H1 (cell line): ENCODE measurements around the gene NXPH2. TPM values are rescaled to one million over a fixed set of nuclear protein-coding genes. Genes with fewer than 3 reads are reported as not detected.

Experiments used
- CTCF ChIA-PET: fragments of 300-600 bp; sonication (Branson Sonifier 250); formaldehyde crosslinking; loops from one replicate; lab custom pipeline; 2021; ENCODE audit not compliant: partially characterized antibody; lab: Charles Lee
- POLR2A ChIA-PET: fragments of 300-600 bp; sonication (Branson Sonifier 250); formaldehyde crosslinking; loops from one replicate; lab custom pipeline; 2021; ENCODE audit warnings: inconsistent platforms; ENCODE audit not compliant: partially characterized antibody; lab: Charles Lee
- DNase-seq, 2 experiments: peaks; one replicate each; pipeline versions ENCODE4 v3.0.0 to v3.0.0-alpha.2; 2010 to 2022; ENCODE audit warnings: low spot score in 2 of 2, low read depth in 1 of 2, mixed read lengths in 1 of 2
- FAIRE-seq: peaks from 2 replicates; lab custom pipeline; 2011; peaks lifted over from hg19 to GRCh38; lab: Jason Lieb, UNC
- H2AFZ ChIP-seq: 2 replicates; pipeline ENCODE4 v1.8.1; 2012; ENCODE audit warnings: low read length, inconsistent platforms
- H2AK5ac ChIP-seq: 2 replicates; pipeline ENCODE4 v1.6.1; 2013; ENCODE audit warnings: low read depth, low read length
- H2BK120ac ChIP-seq: replicated peaks from 2 replicates; pipeline ENCODE3; 2013; ENCODE audit warnings: low read depth, low read length, inconsistent platforms
- H2BK12ac ChIP-seq: 2 replicates; pipeline ENCODE4 v1.6.1; 2013; ENCODE audit warnings: low read depth, low read length
- H2BK15ac ChIP-seq: 2 replicates; pipeline ENCODE4 v1.6.1; 2013; ENCODE audit warnings: low read length
- H2BK20ac ChIP-seq: 2 replicates; pipeline ENCODE4 v1.6.1; 2013; ENCODE audit warnings: low read length
- H2BK5ac ChIP-seq: 2 replicates; pipeline ENCODE4 v1.6.1; 2013; ENCODE audit warnings: low read depth, low read length
- H3K14ac ChIP-seq: 2 replicates; pipeline ENCODE4 v1.6.1; 2013; ENCODE audit warnings: inconsistent platforms; ENCODE audit not compliant: insufficient read length
- H3K18ac ChIP-seq: 2 replicates; pipeline ENCODE4 v1.6.1; 2013; ENCODE audit warnings: low read length; ENCODE audit errors: extremely low read depth
- H3K23ac ChIP-seq: 2 replicates; pipeline ENCODE4 v1.6.1; 2013; ENCODE audit warnings: inconsistent platforms; ENCODE audit not compliant: insufficient read length
- H3K23me2 ChIP-seq: 2 replicates; pipeline ENCODE4 v1.6.1; 2013; ENCODE audit warnings: low read depth, low read length
- H3K27ac ChIP-seq: 2 replicates; pipeline ENCODE4 v1.6.1; 2011; ENCODE audit warnings: low read depth, low read length, inconsistent platforms
- H3K27me3 ChIP-seq, 4 experiments: replicated peaks in 1 of 4; 1 replicate in 1 of 4; 2 replicates in 3 of 4; pipeline versions ENCODE4 v1.6.1 to v1.8.1; 2011 to 2013; ENCODE audit warnings: low read length in 3 of 4, mild to moderate bottlenecking in 3 of 4, inconsistent platforms in 2 of 4, mixed read lengths in 2 of 4, moderate library complexity in 1 of 4; ENCODE audit not compliant: control insufficient read depth in 3 of 4, insufficient read depth in 3 of 4; ENCODE audit errors: extremely low read depth in 1 of 4
- H3K36me3 ChIP-seq, 4 experiments: 2 replicates each; pipeline versions ENCODE4 v1.6.1 to v1.8.1; 2011 to 2013; ENCODE audit warnings: mild to moderate bottlenecking in 4 of 4, low read length in 3 of 4, moderate library complexity in 2 of 4, control low read depth in 1 of 4, inconsistent platforms in 1 of 4; ENCODE audit not compliant: insufficient read depth in 4 of 4, control insufficient read depth in 2 of 4
- H3K4ac ChIP-seq: replicated peaks from 2 replicates; pipeline ENCODE3; 2013; ENCODE audit warnings: low read length, low read depth, mixed read lengths, inconsistent platforms; ENCODE audit not compliant: insufficient read length
- H3K4me1 ChIP-seq, 4 experiments: replicated peaks in 1 of 4; 1 replicate in 1 of 4; 2 replicates in 3 of 4; pipeline versions ENCODE4 v1.6.1 to v1.8.1; 2011 to 2013; ENCODE audit warnings: low read length in 3 of 4, inconsistent platforms in 2 of 4, mixed read lengths in 1 of 4; ENCODE audit not compliant: insufficient read depth in 4 of 4, control insufficient read depth in 3 of 4
- H3K4me2 ChIP-seq, 2 experiments: 2 replicates each; pipeline versions ENCODE4 v1.6.1 to v1.8.1; 2011 to 2013; ENCODE audit warnings: low read depth in 2 of 2, low read length in 2 of 2, control low read depth in 1 of 2, inconsistent platforms in 1 of 2, mild to moderate bottlenecking in 1 of 2; ENCODE audit not compliant: insufficient read depth in 1 of 2
- H3K4me3 ChIP-seq, 4 experiments: fragments of 200-600, 300-600 bp in 1 of 4; sonication (generic), shearing (Covaris generic), sonication (Bioruptor Twin) in 1 of 4; 2 replicates each; pipeline versions ENCODE4 v1.5.1 to v1.8.1; 2011 to 2016; ENCODE audit warnings: low read length in 4 of 4, low read depth in 3 of 4, control low read depth in 2 of 4, inconsistent platforms in 2 of 4, mild to moderate bottlenecking in 2 of 4, mixed read lengths in 1 of 4, moderate library complexity in 1 of 4; ENCODE audit not compliant: insufficient read depth in 2 of 4; ENCODE audit errors: extremely low read depth in 1 of 4
- H3K56ac ChIP-seq: replicated peaks from 2 replicates; pipeline ENCODE3; 2013; ENCODE audit warnings: low read depth, mild to moderate bottlenecking, mixed read lengths, low read length, inconsistent platforms; ENCODE audit not compliant: insufficient read length
- H3K79me1 ChIP-seq: 2 replicates; pipeline ENCODE4 v1.6.1; 2013; ENCODE audit warnings: low read depth, low read length, control low read depth
- H3K79me2 ChIP-seq, 2 experiments: 2 replicates each; pipeline versions ENCODE4 v1.6.1 to v1.8.1; 2012 to 2013; ENCODE audit warnings: low read length in 2 of 2, mild to moderate bottlenecking in 2 of 2, inconsistent platforms in 1 of 2; ENCODE audit not compliant: insufficient read depth in 2 of 2, control insufficient read depth in 1 of 2
- H3K9ac ChIP-seq, 4 experiments: replicated peaks in 1 of 4; 1 replicate in 1 of 4; 2 replicates in 3 of 4; pipeline versions ENCODE4 v1.6.1 to v1.8.1; 2011 to 2013; ENCODE audit warnings: low read depth in 3 of 4, low read length in 3 of 4, control low read depth in 2 of 4, mild to moderate bottlenecking in 2 of 4, moderate library complexity in 2 of 4, inconsistent platforms in 1 of 4; ENCODE audit errors: extremely low read depth in 1 of 4
- H3K9me3 ChIP-seq, 2 experiments: 2 replicates each; pipeline versions ENCODE4 v1.6.1 to v1.8.1; 2012 to 2013; ENCODE audit warnings: mild to moderate bottlenecking in 2 of 2, moderate library complexity in 2 of 2, control low read depth in 1 of 2, inconsistent platforms in 1 of 2, low read depth in 1 of 2, low read length in 1 of 2, mixed read lengths in 1 of 2; ENCODE audit not compliant: insufficient read depth in 2 of 2
- H4K20me1 ChIP-seq, 2 experiments: replicated peaks in 1 of 2; 2 replicates each; pipeline versions ENCODE3 to v1.8.1; 2011 to 2013; ENCODE audit warnings: inconsistent platforms in 2 of 2, low read length in 2 of 2, mild to moderate bottlenecking in 1 of 2; ENCODE audit not compliant: insufficient read depth in 2 of 2, control insufficient read depth in 1 of 2
- H4K5ac ChIP-seq: 2 replicates; pipeline ENCODE4 v1.6.1; 2013; ENCODE audit warnings: low read length, low read depth, mixed read lengths, inconsistent platforms; ENCODE audit not compliant: insufficient read length
- H4K8ac ChIP-seq: 2 replicates; pipeline ENCODE4 v1.8.0; 2013; ENCODE audit warnings: mild to moderate bottlenecking, moderate library complexity, low read length, inconsistent platforms; ENCODE audit not compliant: insufficient read depth; ENCODE audit errors: extremely low read depth
- H4K91ac ChIP-seq: replicated peaks from 2 replicates; pipeline ENCODE3; 2013; ENCODE audit warnings: low read length, mixed read lengths, inconsistent platforms; ENCODE audit not compliant: insufficient read length
- BCL11A ChIP-seq, 2 experiments: IDR thresholded peaks; one replicate each; pipeline ENCODE4 v1.6.1; 2011; ENCODE audit warnings: low read depth in 2 of 2, low read length in 2 of 2, mild to moderate bottlenecking in 2 of 2
- CBX8 ChIP-seq: fragments of 300-800, 300-1000 bp; sonication (generic); IDR thresholded peaks from 2 replicates; pipeline ENCODE4 v1.7.1; 2016; ENCODE audit warnings: low read depth, low read length, borderline replicate concordance
- CREB1 ChIP-seq: IDR thresholded peaks from 2 replicates; pipeline ENCODE4 v1.6.1; 2012; ENCODE audit warnings: inconsistent platforms
- GTF2F1 ChIP-seq: IDR thresholded peaks from 2 replicates; pipeline ENCODE4 v1.6.1; 2012; ENCODE audit warnings: low read depth, low read length, improper control_type of control experiment, borderline replicate concordance
- JUN ChIP-seq: IDR thresholded peaks from 2 replicates; pipeline ENCODE4 v1.6.1; 2011; ENCODE audit warnings: low read depth, mild to moderate bottlenecking, improper control_type of control experiment, low read length
- TAF1 ChIP-seq: IDR thresholded peaks from 2 replicates; pipeline ENCODE4 v1.6.1; 2011; ENCODE audit warnings: mild to moderate bottlenecking, low read depth, low read length
- WGBS, 2 experiments: shearing (Covaris generic) in 1 of 2; methylation state at CpG; one replicate each; pipeline versions ENCODE4 v1.1.6 to v1.1.7; 2013 to 2015; ENCODE audit warnings: low lambda C conversion rate in 2 of 2, mixed read lengths in 2 of 2, inconsistent platforms in 1 of 2, low coverage in 1 of 2, missing lambda C conversion rate in 1 of 2; ENCODE audit not compliant: insufficient replicate concordance in 2 of 2, insufficient coverage in 1 of 2, insufficient read length in 1 of 2; ENCODE audit errors: extremely low coverage in 1 of 2, missing lambda C conversion rate in 1 of 2; 5-methylcytosine and 5-hydroxymethylcytosine counted together
- polyA plus RNA-seq, 7 experiments: library from polyadenylated mRNA; depleted of rRNA in 3 of 7; stranded (reverse) in 5 of 7; unstranded in 2 of 7; fragments of >200 nt in 5 of 7; fragments of 200-250 nt in 2 of 7; gene quantifications; 1 replicate in 5 of 7; 2 replicates in 1 of 7; 4 replicates in 1 of 7; pipeline versions ENCODE4 v1.2.1 to v1.2.3, GENCODE V29; 2011 to 2013; ENCODE audit warnings: missing spikeins in 2 of 7, mixed read lengths in 2 of 7
- total RNA-seq: library from RNA; stranded (reverse); fragmentation: NEBNext Ultra II Directional; extraction: Animal tissue kit (Norgen Biotek cat#: 25700); gene quantifications from 2 replicates; pipeline ENCODE4 v1.2.1, GENCODE V29; 2021
- TF ChIP-seq, protein P1 (sequence below): IDR thresholded peaks from 2 replicates; pipeline ENCODE4 v1.6.1; 2011; ENCODE audit warnings: low read length, improper control_type of control experiment
- TF ChIP-seq, protein P2 (sequence below): IDR thresholded peaks from 2 replicates; pipeline ENCODE4 v1.6.1; 2011; ENCODE audit warnings: low read depth, mild to moderate bottlenecking, low read length; ENCODE audit not compliant: insufficient read depth

Gene NXPH2
- total and polyA plus RNA-seq, 2 of the 8 experiments (the other 6 are each of a cell fraction or from before 2014, with no cell fraction given): 1.9 to 6.9 TPM

DNA sequence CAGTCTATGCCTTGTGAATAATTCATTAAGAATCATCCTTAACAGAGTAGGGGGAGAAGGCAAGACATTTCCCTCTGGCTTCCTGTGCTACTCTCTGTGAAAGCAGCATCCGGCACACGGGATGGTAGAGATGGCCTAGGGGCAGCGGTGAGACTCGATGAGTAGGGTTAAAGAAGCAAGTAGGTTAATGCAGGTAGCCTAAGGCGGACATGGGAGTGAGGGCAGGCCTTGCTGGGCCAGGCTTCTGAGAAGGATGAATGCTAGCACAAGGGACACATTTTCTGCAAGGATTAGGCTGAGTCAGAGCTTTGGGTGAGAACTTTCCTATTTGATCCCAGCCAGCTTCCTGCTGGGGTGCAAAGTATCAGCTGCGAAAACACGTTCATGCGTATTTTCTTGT, 80.8 kb downstream of the NXPH2 start:
- Histone ChIP-seq H3K27me3 (peaks cover 0 to 1% (median 0%) of the 10 kb centered on the region in 4 experiments; a peak in 1 of 7 replicates), H3K4me2 (no peak overlapping the region), H4K8ac (no peak overlapping the region), H3K9ac (no peak overlapping the region), H4K5ac (no peak overlapping the region), H3K36me3 (no peaks in the 10 kb centered on the region), H3K4ac (no peak overlapping the region), H2BK12ac (no peak overlapping the region), H2BK20ac (no peak overlapping the region), H2BK5ac (no peak overlapping the region), H3K79me2 (no peaks in the 10 kb centered on the region), H3K27ac (no peak overlapping the region), H3K79me1 (no peaks in the 10 kb centered on the region), H4K91ac (no peak overlapping the region), H2BK120ac (no peak overlapping the region), H3K23ac (no peak overlapping the region), H3K18ac (0 out of 2 replicates have a peak overlapping the region, but pooled peaks have one; percentile 13), H2AFZ (peak overlapping the region; percentile 14; the same call in 1 of the 2 replicates), H4K20me1 (no peaks in the 10 kb centered on the region), H3K14ac (no peak overlapping the region), H3K56ac (no peak overlapping the region), H3K23me2 (no peaks in the 10 kb centered on the region), H3K4me3 (no peak overlapping the region), H3K4me1 (peaks cover 2 to 6% (median 3%) of the 10 kb centered on the region in 4 experiments; a peak in 6 of 7 replicates), H2AK5ac (no peak overlapping the region), H2BK15ac (no peak overlapping the region), H3K9me3 (no peaks in the 10 kb centered on the region)
- DNase-seq (peak in 1 of 2 experiments; percentile 9), FAIRE-seq (peak; percentile 42)
- TF ChIP-seq GTF2F1 (no peak), CREB1 (no peak), BCL11A (IDR thresholded peaks at IDR 0.05; ENCODE audit: low read depth in 2 of 2, low read length in 2 of 2) (no peak), JUN (no peak), TAF1 (no peak), CBX8 (no peak)
- TF ChIP-seq, protein P1, sequence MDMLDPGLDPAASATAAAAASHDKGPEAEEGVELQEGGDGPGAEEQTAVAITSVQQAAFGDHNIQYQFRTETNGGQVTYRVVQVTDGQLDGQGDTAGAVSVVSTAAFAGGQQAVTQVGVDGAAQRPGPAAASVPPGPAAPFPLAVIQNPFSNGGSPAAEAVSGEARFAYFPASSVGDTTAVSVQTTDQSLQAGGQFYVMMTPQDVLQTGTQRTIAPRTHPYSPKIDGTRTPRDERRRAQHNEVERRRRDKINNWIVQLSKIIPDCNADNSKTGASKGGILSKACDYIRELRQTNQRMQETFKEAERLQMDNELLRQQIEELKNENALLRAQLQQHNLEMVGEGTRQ: no peak
- TF ChIP-seq, protein P2, sequence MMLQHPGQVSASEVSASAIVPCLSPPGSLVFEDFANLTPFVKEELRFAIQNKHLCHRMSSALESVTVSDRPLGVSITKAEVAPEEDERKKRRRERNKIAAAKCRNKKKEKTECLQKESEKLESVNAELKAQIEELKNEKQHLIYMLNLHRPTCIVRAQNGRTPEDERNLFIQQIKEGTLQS: no peak
- CTCF ChIA-PET: interaction anchor here (0.6 kb wide), 1 partner anchor 70 kb away, joined by 3 read pairs; no protein-coding TSS in a partner anchor
- 80% methylated on average over 8 of the region's 8 CpGs; no CpG with 5 or more reads in 1 of the 2 experiments for WGBS, 2 experiments
- POLR2A ChIA-PET: no interaction called here
